Coronary artery (tissue), 2 donors: ENCODE measurements around the gene USP30.
"Not testable (repeated sequence)": the region's sequence is repeated elsewhere in the genome, so short reads cannot be mapped to it uniquely, and the experiment has no call there.

ENCODE experiments used
- DNase-seq: peaks from one replicate; pipeline ENCODE4 v3.0.0-alpha.2; 2017; ENCODE audit warnings: low spot score
- H3K27ac ChIP-seq, 2 donors: fragments of 200-600 bp; sonication (generic); one replicate each; pipeline ENCODE4 v1.5.1; 2016 to 2019
- H3K4me3 ChIP-seq: fragments of 200-600 bp; sonication (generic); 2 replicates; pipeline ENCODE4 v1.5.1; 2016; ENCODE audit warnings: mild to moderate bottlenecking, moderate library complexity
- TF ChIP-seq, protein P1 (sequence below): fragments of 200-600 bp; sonication (generic); IDR thresholded peaks from one replicate; pipeline ENCODE4 v1.5.1; 2019; ENCODE audit warnings: antibody characterized with exemption

USP30 gene

DNA sequence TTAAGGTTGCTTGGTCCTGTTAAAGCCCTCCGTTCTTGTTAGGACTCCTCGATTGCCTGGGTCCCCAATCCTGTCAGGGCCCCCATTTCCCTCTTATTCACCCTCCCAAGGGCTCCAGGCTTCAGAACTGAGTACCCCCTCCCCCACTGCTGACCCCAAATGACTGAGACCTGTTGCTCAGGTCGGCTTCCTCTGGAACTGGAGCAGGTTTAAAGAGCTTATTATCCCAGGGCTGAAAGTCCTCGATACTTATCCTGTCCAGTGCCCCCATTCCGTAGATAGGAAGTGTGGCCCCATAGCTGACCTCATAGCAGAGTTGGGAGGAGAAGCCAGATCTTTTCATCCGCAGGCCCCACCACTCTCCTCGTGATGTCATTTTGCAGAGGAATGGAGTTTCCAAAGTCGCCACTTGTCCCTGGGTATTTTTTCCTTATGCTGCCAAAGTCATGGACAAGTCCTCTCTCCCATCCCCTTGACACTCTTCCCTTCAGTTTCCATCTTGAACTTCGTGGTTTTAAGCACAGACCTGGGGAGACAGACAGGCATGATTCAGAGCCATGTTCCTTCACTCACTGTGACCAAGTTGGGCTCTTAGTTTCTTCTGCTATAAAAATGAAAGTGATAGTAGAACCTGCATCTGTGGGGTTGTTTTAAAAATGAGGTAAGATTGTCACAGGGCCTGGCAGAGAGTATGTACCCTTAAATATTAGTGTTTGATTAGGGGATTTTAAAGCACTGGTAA lies 1.2 kb downstream of the USP30 start:
- H3K4me3 ChIP-seq = peak overlapping the region; percentile 87
- no peak for DNase-seq

DNA sequence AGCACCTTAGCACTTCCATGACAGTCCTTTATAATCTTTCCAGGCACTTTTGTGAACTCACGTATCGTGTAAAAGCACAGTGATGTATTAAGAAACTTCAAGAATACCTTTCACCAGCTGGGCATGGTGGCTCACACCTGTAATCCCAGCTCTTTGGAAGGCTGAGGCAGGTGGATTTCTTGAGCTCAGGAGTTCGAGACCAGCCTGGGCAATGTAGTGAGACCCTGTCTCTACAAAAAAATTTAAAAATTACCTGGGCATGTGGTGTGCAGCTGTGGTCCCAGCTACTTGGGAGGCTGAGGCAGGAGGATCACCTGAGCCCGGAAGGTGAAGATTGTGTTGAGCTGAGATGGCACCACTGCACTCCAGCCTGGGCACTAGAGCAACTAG lies 1.7 kb downstream of the USP30 start:
- not testable (repeated sequence) for H3K27ac ChIP-seq, DNase-seq
- peak overlapping the region; percentile 87 for H3K4me3 ChIP-seq

More for the DNA sequence above, 1.2 kb downstream of the USP30 start:
- peak overlapping the region; percentile 39 to 70 for H3K27ac ChIP-seq
- TF ChIP-seq, protein P1, sequence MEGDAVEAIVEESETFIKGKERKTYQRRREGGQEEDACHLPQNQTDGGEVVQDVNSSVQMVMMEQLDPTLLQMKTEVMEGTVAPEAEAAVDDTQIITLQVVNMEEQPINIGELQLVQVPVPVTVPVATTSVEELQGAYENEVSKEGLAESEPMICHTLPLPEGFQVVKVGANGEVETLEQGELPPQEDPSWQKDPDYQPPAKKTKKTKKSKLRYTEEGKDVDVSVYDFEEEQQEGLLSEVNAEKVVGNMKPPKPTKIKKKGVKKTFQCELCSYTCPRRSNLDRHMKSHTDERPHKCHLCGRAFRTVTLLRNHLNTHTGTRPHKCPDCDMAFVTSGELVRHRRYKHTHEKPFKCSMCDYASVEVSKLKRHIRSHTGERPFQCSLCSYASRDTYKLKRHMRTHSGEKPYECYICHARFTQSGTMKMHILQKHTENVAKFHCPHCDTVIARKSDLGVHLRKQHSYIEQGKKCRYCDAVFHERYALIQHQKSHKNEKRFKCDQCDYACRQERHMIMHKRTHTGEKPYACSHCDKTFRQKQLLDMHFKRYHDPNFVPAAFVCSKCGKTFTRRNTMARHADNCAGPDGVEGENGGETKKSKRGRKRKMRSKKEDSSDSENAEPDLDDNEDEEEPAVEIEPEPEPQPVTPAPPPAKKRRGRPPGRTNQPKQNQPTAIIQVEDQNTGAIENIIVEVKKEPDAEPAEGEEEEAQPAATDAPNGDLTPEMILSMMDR = no peak

DNA sequence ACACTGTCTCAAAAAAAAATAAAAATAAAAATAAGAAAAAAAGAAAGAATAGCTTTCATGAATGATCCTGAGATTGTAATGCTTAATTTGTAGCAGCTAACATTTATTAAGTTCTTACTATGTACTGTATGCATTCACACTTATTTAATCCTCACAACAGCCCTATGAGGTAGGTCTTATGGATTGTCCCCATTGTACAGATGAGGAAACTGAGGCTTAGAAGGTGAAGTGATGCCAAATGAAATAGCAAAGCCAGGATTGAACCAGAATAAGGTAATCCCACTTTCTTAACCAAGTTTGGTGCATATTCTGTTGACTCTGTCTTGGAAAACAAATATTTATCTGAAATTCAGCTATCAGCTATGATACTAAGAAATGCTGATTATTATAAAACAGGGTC lies 2.1 kb downstream of the USP30 start:
- no peak for DNase-seq
- TF ChIP-seq, protein P1 = no peak
- Histone ChIP-seq H3K4me3 (no peak overlapping the region), H3K27ac (no peak overlapping the region)

DNA sequence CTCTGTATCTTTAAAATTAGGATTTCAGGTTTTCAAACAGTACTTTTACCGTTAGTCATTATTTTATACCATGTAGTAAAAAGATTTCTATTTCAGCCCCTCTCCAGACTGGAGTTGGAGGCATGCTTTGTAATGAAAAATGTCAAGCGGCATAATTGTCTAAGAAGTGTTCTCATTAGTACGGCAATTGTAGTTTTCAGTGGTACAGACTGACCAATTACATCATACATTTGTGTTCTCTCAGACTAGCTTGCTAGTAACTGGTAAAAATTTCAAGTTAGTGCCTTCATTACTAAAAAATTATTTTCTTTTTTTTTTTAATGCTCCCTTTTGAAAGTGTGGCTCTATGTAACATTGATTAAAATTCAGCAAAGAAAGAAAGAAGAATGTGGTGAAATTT lies 4.5 kb downstream of the USP30 start:
- TF ChIP-seq, protein P1 = no peak
- DNase-seq = no peak
- H3K4me3 ChIP-seq = no peak overlapping the region
- H3K27ac ChIP-seq = no peak overlapping the region

DNA sequence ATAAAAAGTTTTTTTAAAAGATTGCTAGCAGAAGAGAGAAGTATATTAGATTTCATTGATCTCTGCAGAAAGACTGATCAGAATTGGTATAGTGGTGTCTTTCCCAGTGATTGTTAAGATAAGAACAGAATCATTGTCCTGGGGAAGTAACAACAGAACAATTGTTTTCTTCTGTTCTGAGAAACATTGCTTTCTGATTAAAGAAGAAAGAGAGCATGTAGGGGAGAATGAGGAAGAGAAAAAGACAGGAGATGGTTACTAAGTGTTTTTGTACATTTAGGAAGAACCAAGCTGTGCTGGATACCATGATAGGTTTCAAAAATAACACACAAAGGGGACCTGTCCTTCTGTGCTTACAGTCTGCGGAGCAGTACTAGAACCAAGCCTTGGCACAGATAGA lies 5.0 kb downstream of the USP30 start:
- Histone ChIP-seq H3K4me3 (no peak overlapping the region), H3K27ac (no peak overlapping the region)
- no peak for DNase-seq
- TF ChIP-seq, protein P1 = no peak

DNA sequence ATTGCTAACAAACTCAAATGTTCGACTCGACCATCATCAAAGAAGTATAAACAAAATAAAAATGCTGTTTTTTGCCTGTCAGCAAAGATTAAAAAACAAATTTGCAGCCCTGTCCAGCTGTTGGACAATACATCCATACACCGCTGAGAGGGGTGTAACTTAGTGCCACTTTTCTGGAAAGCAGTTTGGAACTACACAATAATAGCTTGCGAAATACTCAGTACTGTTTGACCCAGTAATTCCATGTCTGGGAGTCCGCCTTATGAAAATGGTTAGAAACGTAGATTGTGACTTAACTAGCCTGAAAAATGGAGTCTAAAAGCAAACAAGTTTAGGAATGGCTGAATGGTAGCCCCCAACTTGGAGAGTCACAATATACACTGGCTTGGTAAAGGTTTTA lies 6.4 kb downstream of the USP30 start:
- no peak overlapping the region for H3K4me3 ChIP-seq
- TF ChIP-seq, protein P1 = no peak
- DNase-seq = no peak
- no peak overlapping the region for H3K27ac ChIP-seq

DNA sequence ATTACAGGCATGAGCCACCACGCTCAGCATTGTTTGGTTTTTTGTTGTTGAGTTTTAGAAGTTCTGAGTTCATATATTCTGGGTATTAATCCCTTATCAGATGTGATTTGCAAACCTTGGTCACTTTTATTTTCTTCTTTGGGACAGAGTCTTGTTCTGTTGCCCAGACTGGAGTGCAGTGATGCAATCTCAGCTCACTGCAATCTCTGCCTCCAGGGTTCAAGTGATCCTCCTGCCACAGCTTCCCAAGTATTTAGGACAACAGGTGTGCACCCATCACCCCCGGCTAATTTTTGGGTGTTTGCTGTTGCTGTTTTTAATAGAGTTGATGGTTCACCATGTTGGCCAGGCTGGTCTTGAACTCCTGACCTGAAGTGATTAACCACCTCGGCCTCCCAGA lies 11.8 kb downstream of the USP30 start:
- Histone ChIP-seq H3K4me3 (no peak overlapping the region), H3K27ac (no peak overlapping the region)
- no peak for DNase-seq
- TF ChIP-seq, protein P1 = no peak
